ENCODE results near the gene LCP1.
"Not testable (repeated sequence)": the region's sequence is repeated elsewhere in the genome, so short reads cannot be mapped to it uniquely, and the experiment has no call there.

Gene LCP1

DNA sequence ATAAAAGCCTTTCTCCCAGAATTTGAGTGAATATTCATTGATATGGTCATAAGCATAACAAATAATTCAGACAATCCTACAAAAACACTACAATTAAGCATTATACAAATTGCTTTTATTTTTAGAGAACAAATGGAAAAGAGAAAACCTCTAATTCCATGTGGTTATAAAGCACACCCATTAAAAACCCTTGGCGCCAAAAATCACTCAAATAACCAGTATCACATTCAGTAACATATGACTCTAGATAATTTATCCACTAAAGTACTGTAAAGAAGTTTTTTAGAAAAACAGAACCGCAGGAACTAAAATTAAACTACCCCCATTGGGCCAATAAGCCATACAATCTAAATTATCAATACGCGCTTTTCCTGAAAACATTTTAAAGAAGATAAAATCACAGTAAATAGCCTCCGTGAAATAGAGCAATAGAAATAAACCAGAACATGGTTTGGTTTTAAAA is 569 bp downstream of the LCP1 start:
- DNase-seq, result no peak

DNA sequence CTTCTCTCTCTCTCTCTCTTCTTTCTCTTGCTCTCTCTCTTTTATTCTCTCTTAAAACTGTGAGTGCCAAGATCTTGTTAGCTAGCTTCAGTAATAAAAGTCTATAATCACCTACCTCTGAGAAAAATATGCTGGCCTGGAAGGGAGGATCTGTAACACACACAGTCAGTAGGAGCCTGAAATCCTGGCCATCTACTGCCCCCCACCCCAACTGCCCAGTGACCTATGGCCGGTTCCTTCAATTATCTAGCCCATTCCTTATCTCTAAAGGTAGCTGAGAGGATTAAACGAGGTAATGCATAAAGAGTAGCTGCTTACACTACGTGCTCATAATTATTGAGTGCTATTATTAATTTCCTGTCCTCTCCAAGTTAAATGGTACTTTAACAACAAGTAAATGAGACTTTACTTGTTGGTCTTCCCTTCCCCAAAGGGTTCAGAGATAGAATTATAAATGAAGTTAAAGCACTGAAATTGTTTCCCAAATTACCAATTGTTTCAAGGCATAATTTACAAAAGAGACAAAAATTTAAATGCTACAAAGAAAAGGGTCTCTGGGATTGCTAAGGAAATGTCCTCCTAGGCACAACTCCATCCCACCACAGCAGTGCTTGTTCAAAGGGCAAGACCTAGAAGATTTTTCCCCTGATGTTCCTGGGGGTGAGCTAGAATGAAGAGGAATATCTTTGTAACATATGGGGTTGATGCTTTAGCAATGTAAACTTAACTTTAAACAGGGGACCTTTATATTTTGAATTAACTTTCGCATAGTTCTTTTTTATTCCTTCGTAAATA is 1.8 kb downstream of the LCP1 start:
- no peak for DNase-seq

DNA sequence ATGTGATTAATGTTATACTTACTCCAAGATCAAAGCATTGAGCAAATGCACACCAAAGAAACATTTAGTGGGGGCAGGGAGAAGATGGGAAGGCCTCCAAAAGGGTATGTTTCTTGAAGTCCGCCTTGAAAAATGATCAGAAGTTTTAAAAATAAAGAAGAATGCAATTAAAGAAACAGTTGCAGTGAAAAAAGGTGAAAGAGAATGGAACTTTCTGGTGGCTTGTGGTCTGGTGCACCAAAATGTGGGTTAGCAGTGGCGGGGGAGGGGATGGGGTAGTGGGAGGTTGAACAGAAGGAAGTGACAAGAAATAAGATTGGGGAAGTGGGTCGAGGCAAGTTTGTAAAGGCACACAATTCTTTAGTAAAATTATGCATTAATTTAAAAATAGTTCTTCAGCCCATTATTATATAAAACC is 2.5 kb downstream of the LCP1 start:
- no peak for DNase-seq

DNA sequence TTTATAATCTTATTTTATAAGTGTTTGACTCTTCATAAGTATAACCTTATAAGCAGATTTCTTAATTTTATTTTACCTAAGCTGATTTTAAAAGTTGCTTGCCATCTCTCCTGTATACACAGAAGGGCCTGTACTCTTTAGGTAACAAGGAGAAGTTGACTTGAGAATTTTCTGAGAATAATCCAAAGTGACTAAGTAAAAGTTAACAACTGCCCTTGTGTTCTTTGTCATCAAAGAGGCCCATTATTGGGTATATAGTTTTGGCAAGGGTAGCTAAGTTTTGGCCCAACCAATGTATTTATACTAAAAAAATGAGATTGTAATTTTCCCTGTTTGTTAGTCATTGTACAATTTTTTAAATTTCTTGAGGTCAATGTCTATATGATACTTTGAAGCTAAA is 3.2 kb downstream of the LCP1 start:
- no peak for DNase-seq

DNA sequence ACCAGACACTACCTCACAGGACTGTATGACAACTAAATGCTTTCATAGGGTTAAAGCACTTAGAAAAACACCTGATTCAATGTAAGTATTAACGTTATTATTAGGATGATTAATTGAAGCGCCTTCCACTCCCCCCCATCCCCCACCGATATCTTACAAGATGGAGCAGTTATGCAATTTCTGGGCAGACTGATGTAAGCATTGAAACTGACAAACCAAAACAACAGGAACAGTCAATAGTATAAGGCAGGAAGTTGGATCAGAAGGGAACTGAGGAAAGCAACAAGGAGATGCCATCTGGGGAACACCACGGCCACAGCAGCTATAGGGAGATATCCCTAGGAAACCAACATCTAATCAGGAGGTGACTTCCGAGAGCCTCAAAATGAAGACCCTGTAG is 3.8 kb downstream of the LCP1 start:
- no peak for DNase-seq

DNA sequence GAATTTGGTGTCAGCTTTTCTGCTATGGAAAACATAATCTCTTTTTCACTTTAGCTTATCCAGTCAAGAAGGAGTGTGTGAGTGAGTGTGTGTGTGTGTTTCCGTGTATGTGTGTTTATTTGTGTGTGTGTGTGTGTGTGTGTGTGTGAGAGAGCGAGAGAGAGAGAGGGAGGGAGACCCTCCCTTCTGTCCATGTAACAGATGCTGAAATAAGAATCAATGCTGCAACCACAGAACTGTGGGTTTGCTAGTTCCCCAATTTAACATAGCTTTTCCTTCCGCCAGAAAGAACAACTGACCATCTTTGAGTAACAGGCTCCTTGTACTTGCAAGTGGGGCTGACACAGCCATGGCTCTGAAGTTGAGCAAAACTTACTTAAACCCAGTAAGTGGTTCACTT is 5.2 kb downstream of the LCP1 start:
- no peak for DNase-seq

DNA sequence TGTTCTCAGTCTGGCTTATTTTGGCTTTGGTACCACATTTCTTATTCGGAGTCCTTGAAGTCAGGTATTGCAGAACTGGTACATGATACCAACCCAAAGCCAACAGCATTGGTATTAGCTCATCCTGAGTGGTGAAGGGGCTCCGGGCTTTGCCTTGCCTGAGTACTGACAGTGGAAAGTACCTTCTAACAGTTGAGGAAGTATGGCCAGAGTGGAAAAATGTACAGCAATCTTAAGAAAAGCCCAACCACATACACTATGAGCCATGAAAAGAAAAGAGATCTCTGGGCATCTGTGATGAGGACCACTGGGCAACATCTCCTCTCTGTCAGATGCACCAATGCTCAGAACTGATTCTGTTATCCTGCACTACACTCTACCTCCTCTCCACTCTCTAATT is 8.3 kb downstream of the LCP1 start:
- no peak for DNase-seq

DNA sequence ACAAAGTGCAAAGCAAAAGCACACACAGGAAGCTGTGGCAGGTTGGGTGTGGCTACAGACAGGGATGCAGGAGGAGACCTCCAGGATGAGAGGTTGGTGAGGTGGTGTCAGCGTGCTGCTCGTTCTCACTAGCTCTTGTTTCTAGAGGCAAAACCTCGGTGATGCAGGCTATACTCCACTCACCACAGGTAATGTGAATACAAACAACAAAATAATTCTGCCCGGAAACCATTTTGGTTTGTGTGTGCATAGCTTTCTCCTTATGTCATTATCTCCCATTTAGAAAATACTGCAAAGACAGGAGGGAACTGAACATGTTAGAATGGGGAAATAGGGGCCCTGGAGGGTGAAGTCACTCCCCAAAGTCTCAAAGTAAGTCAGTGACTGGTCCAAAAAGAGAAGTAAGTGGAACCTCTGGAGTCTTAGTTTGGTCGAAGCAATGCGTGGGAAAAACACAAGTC is 9.4 kb downstream of the LCP1 start:
- DNase-seq, result no peak

DNA sequence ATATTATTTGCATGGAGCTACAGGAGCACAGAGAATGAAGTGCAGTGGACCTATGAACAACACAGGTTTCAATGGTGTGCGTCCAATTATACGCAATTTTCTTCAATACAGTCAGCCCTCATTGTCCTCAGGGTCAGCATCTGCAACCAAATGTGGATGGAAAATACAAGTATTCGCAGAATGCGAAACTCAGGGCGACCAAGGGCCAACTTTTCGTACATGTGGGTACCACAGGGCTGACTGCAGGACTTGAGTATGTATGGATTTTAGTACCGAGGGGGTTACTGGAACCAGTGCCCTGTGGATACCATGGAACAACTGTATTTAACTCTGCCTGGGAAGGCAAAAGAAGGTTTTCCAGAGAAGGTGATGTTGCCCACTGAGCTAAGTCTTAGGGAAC is 10.2 kb downstream of the LCP1 start:
- no peak for DNase-seq

DNA sequence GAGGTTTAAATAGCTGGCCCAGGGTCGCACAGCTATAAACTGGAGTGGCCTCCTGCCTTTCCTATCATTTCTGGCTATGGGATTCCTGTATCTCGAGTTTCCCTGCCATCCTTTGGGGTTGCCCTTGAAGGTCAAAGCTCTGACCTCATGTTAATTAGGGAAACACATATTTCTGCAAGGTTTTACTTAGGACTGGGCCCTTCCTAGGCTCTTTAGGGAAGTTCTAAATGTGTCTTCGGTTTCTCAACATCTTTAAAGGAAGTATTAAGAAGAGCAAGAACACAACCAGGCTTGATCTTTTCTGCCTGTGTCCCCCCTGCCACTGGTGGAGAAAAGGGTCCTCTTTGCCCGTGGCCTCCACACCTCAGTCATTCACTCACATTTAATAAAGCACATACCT is 10.8 kb downstream of the LCP1 start:
- no peak for DNase-seq

DNA sequence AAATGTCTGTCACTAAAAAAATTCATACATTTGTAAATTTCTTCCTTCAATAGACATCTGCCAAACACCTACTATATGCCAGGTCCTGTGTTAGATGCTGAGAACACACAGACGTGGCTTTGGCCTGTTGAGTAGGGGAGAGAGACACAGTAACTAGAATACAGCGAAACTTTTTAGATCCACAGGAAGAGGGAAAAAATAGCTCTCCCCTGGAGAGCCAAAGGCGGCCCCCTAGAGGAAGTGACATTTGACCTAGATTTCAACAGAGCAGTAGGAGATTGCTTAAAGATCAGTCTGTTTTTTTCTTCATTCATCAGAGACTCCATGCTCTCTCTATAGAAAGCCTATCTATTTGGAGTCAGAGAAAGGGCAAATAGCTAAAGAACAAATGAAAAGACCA is 11.3 kb downstream of the LCP1 start:
- DNase-seq, result no peak

DNA sequence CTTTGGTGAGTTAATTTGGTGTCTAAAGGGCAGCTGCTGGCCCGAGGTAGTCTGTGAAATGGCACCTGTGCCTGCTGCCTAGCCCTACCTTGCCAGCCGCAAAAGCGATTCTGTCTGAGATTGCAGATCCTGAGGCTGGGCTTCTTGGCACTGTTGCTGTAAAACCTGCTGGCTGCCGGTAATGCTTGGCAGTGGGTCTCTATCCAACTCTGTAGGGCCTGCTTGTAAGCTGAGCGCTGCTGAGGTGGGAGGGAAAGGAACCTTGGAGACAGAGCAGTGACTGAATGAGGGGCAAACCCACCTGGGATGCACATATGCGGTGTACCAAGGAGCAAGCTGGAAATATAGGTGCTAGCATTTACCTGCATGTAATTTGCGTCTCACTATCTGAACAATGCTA is 11.7 kb downstream of the LCP1 start:
- DNase-seq, result no peak

DNA sequence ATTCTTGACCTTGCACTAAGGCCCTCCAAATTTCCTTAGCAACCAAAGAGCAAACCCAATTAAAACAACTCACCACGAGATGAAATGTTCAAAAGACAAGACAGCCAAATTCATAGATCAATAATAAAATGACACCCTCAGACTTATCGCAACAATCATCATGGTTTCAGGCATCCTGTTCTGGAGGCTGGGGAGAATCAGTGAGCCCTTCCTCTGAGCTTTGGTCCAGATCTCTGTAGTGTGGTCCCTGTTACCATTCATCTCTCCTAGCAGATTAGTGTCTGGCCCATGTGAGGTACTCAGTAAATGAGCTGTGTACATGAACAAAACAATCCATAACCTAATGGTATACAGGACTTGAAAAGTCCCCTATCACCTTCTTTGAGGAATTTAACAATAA is 12.2 kb downstream of the LCP1 start:
- no peak for DNase-seq

DNA sequence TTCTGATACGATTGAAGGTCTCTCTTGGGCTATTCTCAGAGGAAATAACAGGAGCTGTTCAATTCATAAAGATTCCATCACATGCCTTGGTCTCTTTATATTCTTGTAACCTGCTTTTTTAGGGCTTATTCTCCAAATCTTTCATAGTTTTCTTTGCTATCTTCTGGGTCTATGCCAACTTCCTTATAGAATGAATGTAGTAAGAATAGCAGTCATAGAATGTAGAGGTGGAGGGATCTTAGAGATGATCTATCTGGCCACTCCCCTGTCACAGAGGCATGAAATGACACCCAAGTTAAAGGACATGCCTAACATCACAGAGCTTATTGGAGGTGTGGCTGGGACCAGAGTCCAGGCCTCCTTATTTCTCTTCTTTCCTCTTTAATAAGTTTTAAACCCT is 13.2 kb downstream of the LCP1 start:
- no peak for DNase-seq

DNA sequence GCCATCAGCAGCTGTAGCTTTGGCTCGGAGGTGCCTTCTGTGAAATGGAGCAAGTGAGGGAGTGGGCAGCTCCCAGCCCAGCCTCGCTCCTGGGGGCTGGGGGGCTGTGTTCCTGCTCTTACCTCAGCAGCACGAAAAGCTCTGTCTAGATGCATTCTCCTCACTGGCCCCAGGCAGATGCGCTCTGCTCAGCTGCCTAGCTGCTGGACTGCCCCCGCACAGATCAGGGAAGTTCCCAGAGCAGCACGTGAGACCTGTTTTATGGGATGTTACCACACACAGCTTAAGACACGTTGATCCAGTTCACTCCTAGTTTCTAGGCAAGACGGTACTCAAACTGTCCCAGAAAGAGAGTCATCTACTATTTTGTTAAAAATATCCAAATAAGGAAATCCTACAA is 13.6 kb downstream of the LCP1 start:
- no peak for DNase-seq

DNA sequence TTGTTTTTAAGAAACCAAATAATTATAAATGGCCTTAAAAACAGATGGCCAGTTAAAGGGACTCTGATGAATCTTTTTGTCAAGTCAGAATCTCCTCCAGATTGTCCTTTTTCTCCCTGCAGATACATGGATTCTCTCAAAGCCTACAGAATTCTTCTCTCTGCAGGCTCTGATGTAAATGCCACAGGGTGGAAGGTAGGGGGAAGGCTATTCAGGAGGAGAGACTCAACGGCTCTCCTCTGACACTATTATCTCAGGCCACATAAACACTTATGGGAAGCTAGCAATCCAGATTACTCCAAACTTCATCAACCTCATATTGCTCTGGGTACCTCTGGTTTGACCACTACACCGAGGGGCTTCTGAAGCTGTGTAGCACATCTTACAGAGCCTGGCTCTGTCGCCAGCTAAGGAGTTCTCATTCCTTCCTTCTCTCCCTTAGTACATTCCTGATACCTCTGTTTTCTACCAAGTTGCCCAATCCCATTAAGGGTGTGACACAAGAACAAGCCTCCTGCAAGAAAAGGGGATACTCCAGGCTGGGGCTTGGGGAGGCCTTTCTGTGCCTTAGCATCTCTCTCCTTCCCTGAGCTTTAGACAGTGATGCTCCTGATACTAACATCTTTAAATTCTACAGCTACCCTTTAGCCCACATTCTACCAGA is 14.9 kb downstream of the LCP1 start:
- DNase-seq, result no peak

DNA sequence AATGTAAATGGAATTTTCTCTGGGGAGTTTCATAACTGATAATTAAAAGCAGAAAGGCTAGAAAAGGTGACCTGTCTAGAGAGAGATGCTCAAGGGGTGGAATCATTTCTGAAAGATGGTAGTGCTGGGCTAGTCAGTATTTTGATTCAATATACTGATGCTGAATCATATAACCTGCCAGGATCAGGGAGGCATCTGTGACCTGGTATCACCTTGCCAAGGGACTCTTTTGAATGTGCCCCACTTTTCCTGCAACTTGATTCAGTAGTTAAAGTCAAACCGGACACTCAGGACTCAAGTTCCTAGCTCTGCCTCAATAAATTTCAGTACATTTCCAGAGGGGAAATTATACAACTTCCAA is 15.8 kb downstream of the LCP1 start:
- no peak for DNase-seq

DNA sequence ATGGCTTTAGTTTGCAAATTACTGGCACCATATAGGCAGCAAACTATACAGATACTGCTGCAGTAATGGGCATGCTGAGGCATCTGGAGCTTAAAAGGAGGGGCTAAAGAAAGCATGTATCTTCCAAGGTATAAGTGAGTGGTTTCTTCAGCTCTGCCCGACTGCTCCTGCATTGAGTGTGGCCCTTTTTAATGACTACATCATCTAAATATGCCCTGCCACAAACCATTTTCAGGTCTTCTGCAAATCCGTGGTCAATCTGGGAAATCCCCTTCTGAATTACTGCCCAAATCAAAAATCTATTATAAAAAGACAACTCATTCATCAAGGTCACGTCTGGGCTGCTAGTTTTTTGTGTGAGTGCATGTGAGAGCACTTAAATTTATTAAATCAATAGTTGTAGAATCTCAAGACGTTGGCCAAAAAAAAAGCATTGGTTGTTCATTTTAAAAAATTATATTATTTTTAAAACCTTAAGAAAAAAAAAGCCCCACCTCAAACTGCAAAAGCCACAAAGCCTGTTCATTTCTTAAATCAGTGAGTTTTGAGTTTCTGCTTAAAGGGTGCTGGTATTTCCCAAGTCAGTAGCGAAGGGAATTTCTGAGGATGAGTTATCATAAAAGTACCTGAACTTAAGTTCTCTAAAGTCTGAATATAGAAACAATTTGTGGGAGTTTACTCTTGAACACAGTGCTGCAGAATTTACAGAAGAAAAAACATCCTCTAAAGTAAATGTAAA is 16.3 kb downstream of the LCP1 start:
- DNase-seq, result no peak

DNA sequence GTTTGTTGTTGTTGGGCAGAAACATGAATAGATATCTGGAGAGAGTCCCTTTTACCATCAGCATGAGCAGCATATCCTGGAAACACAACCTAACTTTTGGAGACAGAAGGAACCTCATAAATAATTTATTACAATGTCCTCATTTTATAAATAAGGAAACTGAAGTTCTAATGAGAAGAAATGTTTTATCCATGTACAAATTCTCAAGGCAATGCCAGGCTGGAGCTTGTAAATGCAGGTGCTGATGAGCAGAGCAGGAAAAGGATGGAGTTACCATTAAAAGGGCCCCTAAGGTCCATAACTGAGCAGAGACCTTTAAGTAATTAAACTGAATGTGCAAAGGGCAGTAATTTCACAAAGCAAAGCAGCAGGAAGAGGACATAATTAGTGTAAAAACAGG is 17.3 kb downstream of the LCP1 start:
- no peak for DNase-seq

DNA sequence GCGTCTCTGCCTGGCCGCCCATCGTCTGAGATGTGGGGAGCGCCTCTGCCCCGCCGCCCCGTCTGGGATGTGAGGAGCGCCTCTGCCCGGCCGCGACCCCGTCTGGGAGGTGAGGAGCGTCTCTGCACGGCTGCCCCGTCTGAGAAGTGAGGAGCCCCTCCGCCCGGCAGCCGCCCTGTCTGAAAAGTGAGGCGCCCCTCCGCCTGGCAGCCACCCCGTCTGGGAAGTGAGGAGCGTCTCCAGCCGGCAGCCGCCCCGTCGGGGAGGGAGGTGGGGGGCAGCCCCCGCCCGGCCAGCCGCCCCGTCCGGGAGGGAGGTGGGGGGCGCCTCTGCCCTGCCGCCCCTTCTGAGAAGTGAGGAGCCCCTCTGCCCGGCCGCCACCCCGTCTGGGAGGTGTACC is 19.2 kb downstream of the LCP1 start:
- not testable (repeated sequence) for DNase-seq

DNA sequence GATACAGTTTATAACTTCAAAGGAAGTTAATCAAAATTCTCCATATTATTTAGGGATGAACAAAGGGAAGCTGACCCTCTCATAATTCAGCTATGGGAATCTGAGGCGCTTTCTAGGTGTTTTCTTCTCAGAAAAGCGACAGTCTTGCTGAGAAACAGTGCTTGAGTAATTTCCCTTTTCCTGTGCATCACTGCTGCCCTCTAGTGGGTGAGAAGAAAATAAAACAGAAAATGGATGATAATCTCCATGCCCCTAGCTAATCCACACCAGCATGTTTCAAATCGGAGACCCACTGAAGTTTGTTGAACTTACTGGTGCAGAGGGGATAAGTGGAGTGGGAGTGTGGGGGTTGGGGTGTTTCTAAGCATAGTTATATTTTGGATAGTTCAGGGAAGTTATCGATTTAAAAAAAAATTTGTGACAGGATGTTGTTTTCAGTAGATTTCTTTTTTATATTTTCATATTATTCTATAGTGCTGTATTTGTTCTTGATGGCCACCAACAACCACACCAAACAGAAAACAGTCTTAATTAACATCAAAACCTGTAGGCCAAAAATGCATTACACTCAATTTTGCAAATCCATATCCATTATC is 21.4 kb downstream of the LCP1 start:
- no peak for DNase-seq

DNA sequence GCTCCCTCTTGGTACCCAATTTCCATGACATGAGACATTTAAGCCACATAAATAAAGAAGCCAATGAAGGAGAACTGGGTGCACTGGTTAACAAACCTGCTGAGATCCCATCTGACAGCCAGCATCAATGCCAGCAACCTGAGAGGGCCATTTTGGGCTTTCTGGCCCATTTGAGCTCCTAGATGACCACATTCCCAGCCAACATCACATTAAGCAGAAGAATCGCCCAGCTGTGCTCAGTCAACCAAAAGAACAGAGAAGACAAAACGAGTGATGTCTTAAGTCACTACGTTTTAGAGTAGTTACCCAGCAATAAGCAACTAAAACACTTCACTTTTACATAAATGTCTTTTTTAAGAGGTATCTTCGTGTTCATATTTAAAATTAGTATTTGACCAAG is 21.9 kb downstream of the LCP1 start:
- no peak for DNase-seq

DNA sequence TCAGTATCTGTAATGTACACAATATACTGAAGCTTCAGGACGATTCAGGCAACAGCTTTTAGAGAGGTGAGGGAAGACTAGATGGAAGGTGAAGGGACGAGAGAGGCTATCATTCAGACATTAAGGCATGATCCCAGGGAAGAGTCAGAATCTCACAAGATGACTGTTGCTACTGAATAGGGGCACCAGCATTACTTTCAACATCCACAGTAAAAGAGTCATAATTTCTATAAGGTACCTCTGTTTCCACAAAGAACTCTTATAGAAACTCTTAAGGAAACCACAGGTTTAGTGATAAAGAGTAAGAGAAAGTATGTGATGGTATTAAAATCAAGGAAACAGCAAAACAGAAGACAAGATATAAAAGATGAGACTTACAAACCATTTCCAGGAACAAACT is 23.0 kb downstream of the LCP1 start:
- DNase-seq, result no peak

DNA sequence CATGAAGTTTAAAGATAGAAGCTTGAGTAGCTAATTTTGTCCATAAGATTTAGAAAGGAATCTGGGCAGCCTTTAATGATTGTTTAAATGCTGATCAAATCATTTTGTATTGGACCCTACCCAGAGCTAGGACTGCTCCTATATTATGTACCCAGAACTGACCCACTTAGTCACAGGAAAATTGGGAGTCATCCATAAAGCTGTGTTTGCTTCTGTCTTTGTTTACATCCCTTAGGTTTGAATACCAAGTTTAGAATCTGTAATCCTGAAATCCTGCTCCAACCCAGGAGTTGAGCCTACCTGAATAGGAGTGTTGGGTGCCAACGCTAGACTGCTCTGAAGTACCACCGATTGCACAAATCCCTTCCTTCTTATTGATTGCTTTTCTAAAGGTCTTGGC is 23.8 kb downstream of the LCP1 start:
- DNase-seq, result no peak
